Measurements from ENCODE around the gene RAPGEF3.
A peak's percentile ranks its signal among the peaks of the same experiment; 100 is the strongest.

The RAPGEF3 gene

GRCh38 chr12:47785036-47785886, 26.6 kb upstream of the RAPGEF3 start:
- no peak overlapping the region for H3K4me3 Mint-ChIP-seq
- H3K9me3 Mint-ChIP-seq, result no peaks in the 10 kb centered on the region
- H3K4me1 Mint-ChIP-seq (ENCODE audit: low read depth), result peaks cover 4% of the 10 kb centered on the region
- no peak for DNase-seq (ENCODE audit: low spot score)
- H3K27me3 Mint-ChIP-seq (ENCODE audit: low read depth), result no peaks in the 10 kb centered on the region
- H3K27ac Mint-ChIP-seq, result no peak overlapping the region
- peaks cover 46% of the 10 kb centered on the region for H3K36me3 Mint-ChIP-seq (ENCODE audit: low read depth)

- Mint-ChIP-seq H3K36me3 (ENCODE audit: low read depth) (peaks cover 45% of the 10 kb centered on the region), H3K4me3 (no peak overlapping the region), H3K27ac (peak overlapping the region; percentile 36), H3K4me1 (ENCODE audit: low read depth) (peaks cover 8% of the 10 kb centered on the region), H3K27me3 (ENCODE audit: low read depth) (no peaks in the 10 kb centered on the region), H3K9me3 (no peaks in the 10 kb centered on the region)
- no peak for DNase-seq (ENCODE audit: low spot score)
Observed at GRCh38 chr12:47783821-47784819, 25.4 kb upstream of the RAPGEF3 start.

- no peak overlapping the region for H3K4me3 Mint-ChIP-seq
- peaks cover 36% of the 10 kb centered on the region for H3K36me3 Mint-ChIP-seq (ENCODE audit: low read depth)
- no peak for DNase-seq (ENCODE audit: low spot score)
- H3K27me3 Mint-ChIP-seq (ENCODE audit: low read depth), result no peaks in the 10 kb centered on the region
- peak overlapping the region; percentile 51 for H3K27ac Mint-ChIP-seq
- peaks cover 12% of the 10 kb centered on the region for H3K4me1 Mint-ChIP-seq (ENCODE audit: low read depth)
- H3K9me3 Mint-ChIP-seq, result no peaks in the 10 kb centered on the region
Observed at GRCh38 chr12:47783024-47783755, 24.5 kb upstream of the RAPGEF3 start.

GRCh38 chr12:47782372-47782770, 23.7 kb upstream of the RAPGEF3 start:
- H3K4me1 Mint-ChIP-seq (ENCODE audit: low read depth), result peaks cover 16% of the 10 kb centered on the region
- no peaks in the 10 kb centered on the region for H3K27me3 Mint-ChIP-seq (ENCODE audit: low read depth)
- H3K36me3 Mint-ChIP-seq (ENCODE audit: low read depth), result peaks cover 28% of the 10 kb centered on the region
- no peaks in the 10 kb centered on the region for H3K9me3 Mint-ChIP-seq
- H3K27ac Mint-ChIP-seq, result peak overlapping the region; percentile 51
- no peak for DNase-seq (ENCODE audit: low spot score)
- H3K4me3 Mint-ChIP-seq, result no peak overlapping the region

- DNase-seq (ENCODE audit: low spot score), result no peak
- H3K27ac Mint-ChIP-seq, result peak overlapping the region; percentile 39
- H3K27me3 Mint-ChIP-seq (ENCODE audit: low read depth), result no peaks in the 10 kb centered on the region
- H3K36me3 Mint-ChIP-seq (ENCODE audit: low read depth), result peaks cover 23% of the 10 kb centered on the region
- peaks cover 17% of the 10 kb centered on the region for H3K4me1 Mint-ChIP-seq (ENCODE audit: low read depth)
- H3K4me3 Mint-ChIP-seq, result no peak overlapping the region
- no peaks in the 10 kb centered on the region for H3K9me3 Mint-ChIP-seq
Observed at GRCh38 chr12:47781479-47782371, 23.0 kb upstream of the RAPGEF3 start.

GRCh38 chr12:47779943-47780504, 21.3 kb upstream of the RAPGEF3 start:
- H3K27me3 Mint-ChIP-seq (ENCODE audit: low read depth), result no peaks in the 10 kb centered on the region
- DNase-seq (ENCODE audit: low spot score), result no peak
- peaks cover 16% of the 10 kb centered on the region for H3K36me3 Mint-ChIP-seq (ENCODE audit: low read depth)
- no peaks in the 10 kb centered on the region for H3K9me3 Mint-ChIP-seq
- no peak overlapping the region for H3K4me3 Mint-ChIP-seq
- no peak overlapping the region for H3K27ac Mint-ChIP-seq
- peaks cover 23% of the 10 kb centered on the region for H3K4me1 Mint-ChIP-seq (ENCODE audit: low read depth)

- H3K27me3 Mint-ChIP-seq (ENCODE audit: low read depth), result no peaks in the 10 kb centered on the region
- H3K36me3 Mint-ChIP-seq (ENCODE audit: low read depth), result peaks cover 11% of the 10 kb centered on the region
- no peaks in the 10 kb centered on the region for H3K9me3 Mint-ChIP-seq
- no peak overlapping the region for H3K4me3 Mint-ChIP-seq
- DNase-seq (ENCODE audit: low spot score), result peak; percentile 83
- H3K27ac Mint-ChIP-seq, result no peak overlapping the region
- peaks cover 27% of the 10 kb centered on the region for H3K4me1 Mint-ChIP-seq (ENCODE audit: low read depth)
Observed at GRCh38 chr12:47779301-47779942, 20.7 kb upstream of the RAPGEF3 start.

GRCh38 chr12:47778881-47779280, 20.2 kb upstream of the RAPGEF3 start:
- Mint-ChIP-seq H3K4me3 (no peak overlapping the region), H3K36me3 (ENCODE audit: low read depth) (peaks cover 9% of the 10 kb centered on the region), H3K27me3 (ENCODE audit: low read depth) (no peaks in the 10 kb centered on the region), H3K9me3 (no peaks in the 10 kb centered on the region), H3K27ac (no peak overlapping the region), H3K4me1 (ENCODE audit: low read depth) (peaks cover 32% of the 10 kb centered on the region)
- no peak for DNase-seq (ENCODE audit: low spot score)

- Mint-ChIP-seq H3K4me1 (ENCODE audit: low read depth) (peaks cover 35% of the 10 kb centered on the region), H3K36me3 (ENCODE audit: low read depth) (peaks cover 7% of the 10 kb centered on the region), H3K4me3 (no peak overlapping the region), H3K27me3 (ENCODE audit: low read depth) (no peaks in the 10 kb centered on the region), H3K27ac (peak overlapping the region; percentile 43), H3K9me3 (no peaks in the 10 kb centered on the region)
- DNase-seq (ENCODE audit: low spot score), result no peak
Observed at GRCh38 chr12:47777741-47778558, 19.3 kb upstream of the RAPGEF3 start.

GRCh38 chr12:47777151-47777550, 18.5 kb upstream of the RAPGEF3 start:
- H3K9me3 Mint-ChIP-seq, result no peaks in the 10 kb centered on the region
- peaks cover 5% of the 10 kb centered on the region for H3K27me3 Mint-ChIP-seq (ENCODE audit: low read depth)
- H3K4me3 Mint-ChIP-seq, result no peak overlapping the region
- DNase-seq (ENCODE audit: low spot score), result no peak
- H3K36me3 Mint-ChIP-seq (ENCODE audit: low read depth), result peaks cover 3% of the 10 kb centered on the region
- H3K27ac Mint-ChIP-seq, result no peak overlapping the region
- peaks cover 36% of the 10 kb centered on the region for H3K4me1 Mint-ChIP-seq (ENCODE audit: low read depth)

- DNase-seq (ENCODE audit: low spot score), result no peak
Observed at GRCh38 chr12:47776471-47777143, 17.9 kb upstream of the RAPGEF3 start.

More at GRCh38 chr12:47776471-47777143, 17.9 kb upstream of the RAPGEF3 start:
- Mint-ChIP-seq H3K27ac (peak overlapping the region; percentile 60), H3K4me1 (ENCODE audit: low read depth) (peaks cover 36% of the 10 kb centered on the region), H3K27me3 (ENCODE audit: low read depth) (peaks cover 6% of the 10 kb centered on the region), H3K36me3 (ENCODE audit: low read depth) (peaks cover 3% of the 10 kb centered on the region), H3K4me3 (no peak overlapping the region), H3K9me3 (no peaks in the 10 kb centered on the region)
